HEK293 (cell line): ENCODE results near the gene CLIP1.
A peak's percentile ranks its signal among the peaks of the same experiment; 100 is the strongest.

ENCODE experiments used
- CTCF ChIA-PET: fragments of 350-600 bp; formaldehyde crosslinking; extraction: SDS; loops from one replicate; lab custom pipeline; 2021; ENCODE audit warnings: antibody characterized with exemption; lab: Yijun Ruan, JAX
- POLR2A ChIA-PET: fragments of 300-600 bp; formaldehyde crosslinking; extraction: SDS; loops from one replicate; lab custom pipeline; 2020; ENCODE audit warnings: antibody characterized with exemption, inconsistent platforms; lab: Yijun Ruan, JAX
- H3K27ac ChIP-seq: fragments of 200-500 bp; sonication (Bioruptor generic); 2 replicates; pipeline ENCODE4 v1.5.1; 2014; ENCODE audit warnings: low read depth, low read length, control low read depth, inconsistent platforms; ENCODE audit errors: extremely low read depth
- H3K36me3 ChIP-seq, 2 experiments: fragments of 200-500 bp in 1 of 2; sonication (Bioruptor generic) in 1 of 2; 1 replicate in 1 of 2; 2 replicates in 1 of 2; pipeline ENCODE4 v1.5.1; 2014 to 2017; ENCODE audit warnings: inconsistent platforms in 2 of 2, low read length in 2 of 2; ENCODE audit not compliant: control insufficient read depth in 2 of 2, insufficient read depth in 1 of 2
- H3K4me1 ChIP-seq: fragments of 200-500 bp; sonication (Bioruptor generic); 2 replicates; pipeline ENCODE4 v1.5.1; 2014; ENCODE audit warnings: mild to moderate bottlenecking, low read length, inconsistent platforms; ENCODE audit not compliant: control insufficient read depth, insufficient read depth
- H3K4me3 ChIP-seq: 2 replicates; pipeline ENCODE4 v1.5.1; 2011; ENCODE audit warnings: low read depth, mild to moderate bottlenecking, control low read depth, low read length, moderate library complexity
- H3K9me3 ChIP-seq: fragments of 200-500 bp; sonication (Bioruptor generic); 2 replicates; pipeline ENCODE4 v1.5.1; 2014; ENCODE audit warnings: low read depth, low read length, inconsistent platforms; ENCODE audit not compliant: control insufficient read depth, insufficient read depth
- GLI4 ChIP-seq: fragments of 450-650 bp; formaldehyde crosslinking; IDR thresholded peaks from 2 replicates; pipeline ENCODE4 v1.5.1; 2016; ENCODE audit warnings: missing biosample characterization, missing genetic modification characterization
- MEIS1 ChIP-seq: sonication (generic); formaldehyde crosslinking; IDR thresholded peaks from 2 replicates; pipeline ENCODE4 v1.8.1; 2022; ENCODE audit warnings: missing genetic modification reagents, mild to moderate bottlenecking, borderline replicate concordance
- MZF1 ChIP-seq: fragments of 450-650 bp; formaldehyde crosslinking; IDR thresholded peaks from 2 replicates; pipeline ENCODE4 v1.5.1; 2017; ENCODE audit warnings: missing biosample characterization, missing genetic modification characterization, borderline replicate concordance
- TRIM28 ChIP-seq: IDR thresholded peaks from 2 replicates; pipeline ENCODE4 v1.6.1; 2011; ENCODE audit warnings: low read length, control low read depth, borderline replicate concordance
- ZBTB44 ChIP-seq: fragments of 450-650 bp; IDR thresholded peaks from 2 replicates; pipeline ENCODE4 v1.5.1; 2018; ENCODE audit warnings: missing biosample characterization, mild to moderate bottlenecking, missing genetic modification characterization
- ZBTB6 ChIP-seq: fragments of 450-650 bp; formaldehyde crosslinking; IDR thresholded peaks from 2 replicates; pipeline ENCODE4 v1.5.1; 2017; ENCODE audit warnings: missing biosample characterization, missing genetic modification characterization
- ZEB2 ChIP-seq: fragments of 450-650 bp; formaldehyde crosslinking; IDR thresholded peaks from 2 replicates; pipeline ENCODE4 v1.5.1; 2016; ENCODE audit warnings: missing biosample characterization, missing genetic modification characterization
- ZNF10 ChIP-seq: fragments of 450-650 bp; formaldehyde crosslinking; IDR thresholded peaks from 2 replicates; pipeline ENCODE4 v1.5.1; 2017; ENCODE audit warnings: missing biosample characterization, missing genetic modification characterization
- ZNF16 ChIP-seq: fragments of 450-650 bp; formaldehyde crosslinking; IDR thresholded peaks from 2 replicates; pipeline ENCODE4 v1.5.1; 2016; ENCODE audit warnings: low read depth, missing biosample characterization, missing genetic modification characterization
- ZNF239 ChIP-seq: fragments of 450-650 bp; formaldehyde crosslinking; IDR thresholded peaks from 2 replicates; pipeline ENCODE4 v1.5.1; 2016; ENCODE audit warnings: missing biosample characterization, missing genetic modification characterization
- ZNF398 ChIP-seq: fragments of 450-650 bp; formaldehyde crosslinking; IDR thresholded peaks from 2 replicates; pipeline ENCODE4 v1.5.1; 2017; ENCODE audit warnings: missing biosample characterization, missing genetic modification characterization
- ZNF416 ChIP-seq: fragments of 450-650 bp; formaldehyde crosslinking; IDR thresholded peaks from 2 replicates; pipeline ENCODE4 v1.5.1; 2016; ENCODE audit warnings: missing biosample characterization, missing genetic modification characterization
- ZNF521 ChIP-seq: fragments of 450-650 bp; formaldehyde crosslinking; IDR thresholded peaks from 2 replicates; pipeline ENCODE4 v1.5.1; 2017; ENCODE audit warnings: missing biosample characterization, mild to moderate bottlenecking, missing genetic modification characterization
- ZNF544 ChIP-seq: fragments of 450-650 bp; formaldehyde crosslinking; IDR thresholded peaks from 2 replicates; pipeline ENCODE4 v1.5.0; 2017; ENCODE audit warnings: missing biosample characterization, missing genetic modification characterization
- ZNF548 ChIP-seq: fragments of 450-650 bp; formaldehyde crosslinking; IDR thresholded peaks from 2 replicates; pipeline ENCODE4 v1.5.1; 2016; ENCODE audit warnings: missing biosample characterization, missing genetic modification characterization
- ZNF549 ChIP-seq: fragments of 450-650 bp; IDR thresholded peaks from 2 replicates; pipeline ENCODE4 v1.5.1; 2018; ENCODE audit warnings: missing biosample characterization, missing genetic modification characterization, mild to moderate bottlenecking, inconsistent platforms, moderate library complexity
- ZNF561 ChIP-seq: fragments of 450-650 bp; IDR thresholded peaks from 2 replicates; pipeline ENCODE4 v1.5.1; 2018; ENCODE audit warnings: missing biosample characterization, missing genetic modification characterization, borderline replicate concordance
- ZNF600 ChIP-seq: fragments of 450-650 bp; formaldehyde crosslinking; IDR thresholded peaks from 2 replicates; pipeline ENCODE4 v1.5.1; 2016; ENCODE audit warnings: missing biosample characterization, missing genetic modification characterization
- ZNF624 ChIP-seq: fragments of 450-650 bp; formaldehyde crosslinking; IDR thresholded peaks from 2 replicates; pipeline ENCODE4 v1.5.1; 2017; ENCODE audit warnings: missing biosample characterization, missing genetic modification characterization
- ZNF639 ChIP-seq: fragments of 450-650 bp; formaldehyde crosslinking; IDR thresholded peaks from 2 replicates; pipeline ENCODE4 v1.5.1; 2016; ENCODE audit warnings: missing biosample characterization, missing genetic modification characterization
- ZNF654 ChIP-seq: fragments of 450-650 bp; formaldehyde crosslinking; IDR thresholded peaks from 2 replicates; pipeline ENCODE4 v1.5.1; 2016; ENCODE audit warnings: low read depth, missing biosample characterization, missing genetic modification characterization
- ZNF664 ChIP-seq: fragments of 450-650 bp; formaldehyde crosslinking; IDR thresholded peaks from 2 replicates; pipeline ENCODE4 v1.5.1; 2016; ENCODE audit warnings: missing biosample characterization, missing genetic modification characterization
- ZNF701 ChIP-seq: fragments of 450-650 bp; formaldehyde crosslinking; IDR thresholded peaks from 2 replicates; pipeline ENCODE4 v1.5.1; 2016; ENCODE audit warnings: missing biosample characterization, missing genetic modification characterization
- ZNF707 ChIP-seq: fragments of 450-650 bp; formaldehyde crosslinking; IDR thresholded peaks from 2 replicates; pipeline ENCODE4 v1.5.1; 2016; ENCODE audit warnings: missing biosample characterization, missing genetic modification characterization
- ZNF747 ChIP-seq: fragments of 450-650 bp; formaldehyde crosslinking; IDR thresholded peaks from 2 replicates; pipeline ENCODE4 v1.5.1; 2016; ENCODE audit warnings: missing biosample characterization, missing genetic modification characterization
- ZNF830 ChIP-seq: fragments of 450-650 bp; IDR thresholded peaks from 2 replicates; pipeline ENCODE4 v1.5.0; 2018; ENCODE audit warnings: missing biosample characterization, missing genetic modification characterization, low read depth, mild to moderate bottlenecking, moderate library complexity
- ZSCAN30 ChIP-seq: fragments of 450-650 bp; IDR thresholded peaks from 2 replicates; pipeline ENCODE4 v1.5.1; 2018; ENCODE audit warnings: missing biosample characterization, mild to moderate bottlenecking, missing genetic modification characterization, moderate library complexity
- TF ChIP-seq, protein P1 (sequence below): fragments of 450-650 bp; formaldehyde crosslinking; IDR thresholded peaks from 2 replicates; pipeline ENCODE4 v1.5.1; 2017; ENCODE audit warnings: missing biosample characterization, missing genetic modification characterization

Gene CLIP1

DNA sequence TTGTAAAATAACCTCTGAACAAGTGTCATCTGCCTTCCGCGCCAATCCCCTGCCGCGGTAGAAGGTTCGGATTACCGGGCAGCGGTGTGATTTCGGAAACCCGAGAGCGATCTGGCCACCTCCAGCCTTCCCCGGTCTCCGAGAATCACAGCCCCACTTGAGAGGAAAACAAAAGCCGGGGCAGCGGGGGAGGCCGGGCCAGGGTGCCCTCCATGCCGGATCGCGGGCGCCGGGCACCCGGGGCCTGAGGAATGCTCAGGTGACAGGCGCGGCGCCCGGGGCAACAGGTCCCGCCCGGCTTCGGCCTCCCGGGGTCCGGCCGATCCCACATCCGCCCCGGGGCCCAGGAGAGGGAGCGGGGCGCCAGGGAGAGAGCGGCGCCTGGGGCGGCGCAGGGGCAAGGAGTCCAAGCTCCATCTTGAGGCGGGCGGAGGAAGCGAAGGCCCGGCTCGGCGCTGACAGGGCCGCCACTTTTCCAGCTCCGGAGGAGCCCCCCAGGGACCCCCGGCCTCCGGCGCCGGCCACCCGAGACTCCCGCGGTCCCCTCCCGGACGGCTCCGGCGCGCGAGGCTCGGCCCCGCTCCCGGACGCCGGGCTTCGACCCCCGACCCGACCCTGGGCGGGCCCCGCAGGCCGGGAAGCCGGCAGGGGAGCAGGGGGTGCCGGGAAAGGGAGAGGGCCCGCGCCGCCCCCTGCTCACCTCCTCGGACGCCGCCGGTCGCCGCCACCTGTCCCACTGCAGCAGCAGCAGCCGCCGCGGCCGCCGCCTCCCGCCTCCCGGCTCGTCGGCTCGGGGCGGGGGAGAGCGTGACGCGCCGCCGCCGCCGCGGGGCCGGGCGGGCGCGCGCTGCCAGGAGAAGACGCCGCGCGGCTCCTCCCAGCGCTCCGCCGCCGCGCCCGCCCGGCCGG is at the start of gene CLIP1 (continued):
- TF ChIP-seq ZNF707 (no peak), ZBTB44 (no peak), ZNF600 (tag by site-specific recombination) (peak; percentile 62), ZBTB6 (tag by site-specific recombination) (peak; percentile 38; the same call in 1 of the 2 replicates), ZNF239 (no peak), ZNF10 (tag by site-specific recombination) (no peak), ZNF548 (tag by site-specific recombination) (no peak), ZNF16 (no peak), ZEB2 (peak; percentile 44), ZNF549 (tag by site-specific recombination) (no peak), ZNF416 (tag by site-specific recombination) (no peak), GLI4 (tag by site-specific recombination) (no peak), ZNF639 (tag by site-specific recombination) (no peak), ZNF561 (peak; percentile 95), ZNF398 (tag by site-specific recombination) (no peak; the same call in 1 of the 2 replicates), ZNF830 (no peak)

DNA sequence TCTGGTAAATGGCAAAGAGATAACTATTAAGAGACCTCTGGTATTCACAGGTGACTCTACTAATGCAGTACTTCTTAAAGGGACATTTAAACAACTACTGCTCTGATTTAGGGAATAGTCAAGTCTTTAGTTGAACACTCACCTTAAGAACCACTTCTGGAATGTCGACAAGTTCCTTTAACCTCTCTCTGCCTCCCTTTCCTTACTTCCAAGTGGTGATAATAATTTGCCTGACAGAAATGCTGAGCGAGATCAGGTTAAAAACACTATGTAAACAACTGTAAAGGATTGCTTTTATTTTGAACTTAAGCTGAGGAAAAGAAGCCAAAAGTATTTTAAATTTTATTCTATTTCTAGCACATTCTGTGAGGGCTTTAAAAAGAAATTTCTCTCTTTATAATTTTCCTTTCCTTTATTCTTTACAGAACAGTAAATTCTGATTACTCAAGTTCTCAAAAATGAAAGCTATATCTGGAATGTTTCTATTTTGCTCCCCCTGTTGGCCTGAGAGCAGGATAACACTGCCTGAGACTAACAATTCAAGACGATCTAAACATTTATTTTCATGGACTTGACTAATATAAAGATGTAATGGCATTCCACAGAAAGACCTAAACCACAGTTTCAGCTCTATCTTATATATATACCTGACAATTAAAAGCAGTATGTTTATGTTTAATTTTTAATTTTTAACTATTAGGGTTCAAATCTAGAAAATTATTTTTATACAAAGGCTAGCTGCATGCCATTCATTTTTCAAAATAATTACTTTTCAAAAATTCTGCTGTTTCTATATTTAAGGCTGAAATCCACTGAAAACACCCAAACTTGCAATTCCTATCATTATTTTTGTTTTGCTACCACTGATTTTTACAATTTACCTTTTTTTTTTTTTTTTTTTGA is 49.1 kb upstream of the CLIP1 start:
- POLR2A ChIA-PET = interaction anchor here (0.7 to 1.7 kb wide), 4 partner anchors 20 to 76 kb away, joined by 3 to 12 read pairs (median 4); partner anchors contain the start of gene ZCCHC8
- Histone ChIP-seq H3K9me3 (no peaks in the 10 kb centered on the region), H3K27ac (no peak overlapping the region; the same call in 1 of the 2 replicates), H3K4me1 (0 out of 2 replicates have a peak, but pooled peaks cover 3% of the 10 kb centered on the region), H3K4me3 (no peak overlapping the region), H3K36me3 (peaks cover 40 to 45% of the 10 kb centered on the region in 2 experiments)
- CTCF ChIA-PET = interaction anchor here (0.6 to 7.6 kb wide), 33 partner anchors 8 to 383 kb away, joined by 3 to 156 read pairs (median 4); no protein-coding TSS in a partner anchor
- TF ChIP-seq ZNF747 (tag by site-specific recombination) = no peak
- no peak for TF ChIP-seq MZF1 (tag by site-specific recombination)
- TF ChIP-seq ZSCAN30 = no peak
- no peak for TF ChIP-seq ZNF701 (tag by site-specific recombination)
- TF ChIP-seq, protein P1, sequence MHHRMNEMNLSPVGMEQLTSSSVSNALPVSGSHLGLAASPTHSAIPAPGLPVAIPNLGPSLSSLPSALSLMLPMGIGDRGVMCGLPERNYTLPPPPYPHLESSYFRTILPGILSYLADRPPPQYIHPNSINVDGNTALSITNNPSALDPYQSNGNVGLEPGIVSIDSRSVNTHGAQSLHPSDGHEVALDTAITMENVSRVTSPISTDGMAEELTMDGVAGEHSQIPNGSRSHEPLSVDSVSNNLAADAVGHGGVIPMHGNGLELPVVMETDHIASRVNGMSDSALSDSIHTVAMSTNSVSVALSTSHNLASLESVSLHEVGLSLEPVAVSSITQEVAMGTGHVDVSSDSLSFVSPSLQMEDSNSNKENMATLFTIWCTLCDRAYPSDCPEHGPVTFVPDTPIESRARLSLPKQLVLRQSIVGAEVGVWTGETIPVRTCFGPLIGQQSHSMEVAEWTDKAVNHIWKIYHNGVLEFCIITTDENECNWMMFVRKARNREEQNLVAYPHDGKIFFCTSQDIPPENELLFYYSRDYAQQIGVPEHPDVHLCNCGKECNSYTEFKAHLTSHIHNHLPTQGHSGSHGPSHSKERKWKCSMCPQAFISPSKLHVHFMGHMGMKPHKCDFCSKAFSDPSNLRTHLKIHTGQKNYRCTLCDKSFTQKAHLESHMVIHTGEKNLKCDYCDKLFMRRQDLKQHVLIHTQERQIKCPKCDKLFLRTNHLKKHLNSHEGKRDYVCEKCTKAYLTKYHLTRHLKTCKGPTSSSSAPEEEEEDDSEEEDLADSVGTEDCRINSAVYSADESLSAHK = no peak
- no peak for TF ChIP-seq ZNF664 (tag by site-specific recombination)
- no peak for TF ChIP-seq MEIS1
- no peak for TF ChIP-seq ZNF624 (tag by site-specific recombination)
- TF ChIP-seq TRIM28 = no peak
- no peak for TF ChIP-seq ZNF521 (tag by site-specific recombination)
- TF ChIP-seq ZNF654 (tag by site-specific recombination) = peak; percentile 56
- no peak for TF ChIP-seq ZNF544 (tag by site-specific recombination)
